HG03280 (cell line): Measurements from ENCODE around the gene FAM98B.

Experiments
- ATAC-seq: cut with Tn5 transposase; IDR thresholded peaks from one replicate; pipeline ENCODE4 v1.9.1; 2021; ENCODE audit warnings: mild to moderate bottlenecking, moderate library complexity; ENCODE audit not compliant: unreplicated experiment

The FAM98B gene

GRCh38 chr15:38460543-38460942, 6.6 kb downstream of the FAM98B start:
- peak; percentile 32 for ATAC-seq

- ATAC-seq, result peak; percentile 60
Observed at GRCh38 chr15:38461066-38461833, 7.3 kb downstream of the FAM98B start.

- ATAC-seq, result no peak
Observed at GRCh38 chr15:38463893-38464292, 10.0 kb downstream of the FAM98B start.

GRCh38 chr15:38464675-38465074, 10.7 kb downstream of the FAM98B start:
- no peak for ATAC-seq

GRCh38 chr15:38470816-38471215, 16.9 kb downstream of the FAM98B start:
- ATAC-seq, result no peak

GRCh38 chr15:38471974-38472373, 18.0 kb downstream of the FAM98B start:
- no peak for ATAC-seq

- peak; percentile 94 for ATAC-seq
Observed at GRCh38 chr15:38474155-38474757, 20.3 kb downstream of the FAM98B start.

- ATAC-seq, result no peak
Observed at GRCh38 chr15:38475361-38475760, 21.4 kb downstream of the FAM98B start.

GRCh38 chr15:38476120-38476519, 22.2 kb downstream of the FAM98B start:
- ATAC-seq, result no peak

GRCh38 chr15:38477637-38478036, 23.7 kb downstream of the FAM98B start:
- ATAC-seq, result no peak

GRCh38 chr15:38479266-38479665, 25.3 kb downstream of the FAM98B start:
- no peak for ATAC-seq

- ATAC-seq, result no peak
Observed at GRCh38 chr15:38479756-38480155, 25.8 kb downstream of the FAM98B start.

- ATAC-seq, result no peak
Observed at GRCh38 chr15:38481113-38481512, 27.2 kb downstream of the FAM98B start.

GRCh38 chr15:38481761-38482160, 27.8 kb downstream of the FAM98B start:
- ATAC-seq, result no peak

- no peak for ATAC-seq
Observed at GRCh38 chr15:38482572-38482971, 28.6 kb downstream of the FAM98B start.

- ATAC-seq, result no peak
Observed at GRCh38 chr15:38486936-38487335, 33.0 kb downstream of the FAM98B start.

- no peak for ATAC-seq
Observed at GRCh38 chr15:38487378-38487777, 33.5 kb downstream of the FAM98B start.

- ATAC-seq, result no peak
Observed at GRCh38 chr15:38490242-38490922, 36.5 kb downstream of the FAM98B start.

- ATAC-seq, result no peak
Observed at GRCh38 chr15:38496151-38496550, 42.2 kb downstream of the FAM98B start.

GRCh38 chr15:38499651-38500050, 45.7 kb downstream of the FAM98B start:
- ATAC-seq, result no peak

- ATAC-seq, result no peak
Observed at GRCh38 chr15:38503496-38503895, 49.6 kb downstream of the FAM98B start.
